Posterior cingulate gyrus (tissue), 11 donors: Measurements from ENCODE around the gene JMJD1C.
"Not testable (repeated sequence)": the region's sequence is repeated elsewhere in the genome, so short reads cannot be mapped to it uniquely, and the experiment has no call there.

Source experiments
- DNase-seq, 10 donors: peaks; one replicate each; pipeline versions ENCODE4 v3.0.0 to v3.0.0-alpha.2; 2020 to 2021; ENCODE audit warnings: mixed read lengths in 3 of 10
- intact Hi-C: fragments of 100-400 bp; cut with DNase I; formaldehyde crosslinking; loops from one replicate; pipeline ENCODE4 v1.15.1; 2023

JMJD1C gene

DNA sequence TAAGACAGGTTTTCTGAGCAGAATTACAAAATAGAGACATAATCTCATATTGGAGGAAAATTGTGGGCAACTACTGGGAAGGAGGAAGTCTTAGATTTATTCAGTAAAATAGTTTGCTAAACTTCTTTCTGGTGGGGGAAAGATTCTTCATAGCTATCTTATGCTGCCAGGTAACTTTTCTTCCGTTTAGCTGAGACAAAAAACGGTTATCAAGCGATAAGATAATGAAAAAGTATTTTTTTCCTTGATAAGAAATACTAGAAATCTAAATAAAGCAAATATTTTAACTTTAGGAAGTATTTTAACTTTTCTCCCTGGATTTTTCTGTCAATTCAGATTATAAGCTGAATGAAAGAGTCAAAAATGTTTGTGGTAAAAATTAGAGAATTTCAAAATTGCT, 52.3 kb downstream of the JMJD1C start:
- no peak for DNase-seq
- intact Hi-C loops = no loop called here

DNA sequence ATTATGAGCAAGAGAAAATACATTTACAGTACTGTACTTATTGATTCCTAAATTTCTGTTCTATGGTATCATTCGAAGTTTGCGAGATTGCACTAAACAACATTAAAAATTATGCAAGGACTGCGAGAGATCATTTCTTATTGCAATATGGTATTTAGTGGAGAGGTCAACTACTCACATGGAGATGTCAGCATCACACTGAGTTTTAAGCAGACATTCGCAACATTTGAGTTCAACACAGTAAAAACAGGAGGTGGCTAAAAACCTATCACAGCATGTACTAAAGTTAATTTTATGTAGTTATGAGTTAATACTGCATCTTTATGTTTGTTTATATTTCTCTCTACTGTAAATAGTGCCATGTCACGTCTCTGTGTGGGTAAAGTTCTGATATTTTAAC, 53.5 kb downstream of the JMJD1C start:
- no peak for DNase-seq
- intact Hi-C loops = no loop called here

DNA sequence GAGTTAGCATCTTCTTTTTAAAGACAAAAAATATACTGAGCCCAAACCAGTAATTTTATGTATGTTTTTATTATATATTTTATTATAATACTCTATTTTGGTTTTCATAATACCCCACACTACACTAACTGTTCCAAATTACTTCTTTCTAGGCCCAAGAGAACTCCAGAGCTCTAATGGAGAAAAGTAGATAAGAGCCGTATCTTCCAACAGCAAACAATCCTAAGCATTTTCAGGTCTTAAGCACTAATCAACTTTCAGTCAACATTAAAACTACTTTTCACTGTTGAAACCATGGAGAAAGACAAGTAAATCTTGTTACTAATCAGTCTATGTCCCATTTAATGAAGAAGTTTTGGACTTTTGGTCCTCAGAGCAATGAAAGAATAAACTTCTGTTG, 55.1 kb downstream of the JMJD1C start:
- no peak for DNase-seq
- intact Hi-C loops = no loop called here

DNA sequence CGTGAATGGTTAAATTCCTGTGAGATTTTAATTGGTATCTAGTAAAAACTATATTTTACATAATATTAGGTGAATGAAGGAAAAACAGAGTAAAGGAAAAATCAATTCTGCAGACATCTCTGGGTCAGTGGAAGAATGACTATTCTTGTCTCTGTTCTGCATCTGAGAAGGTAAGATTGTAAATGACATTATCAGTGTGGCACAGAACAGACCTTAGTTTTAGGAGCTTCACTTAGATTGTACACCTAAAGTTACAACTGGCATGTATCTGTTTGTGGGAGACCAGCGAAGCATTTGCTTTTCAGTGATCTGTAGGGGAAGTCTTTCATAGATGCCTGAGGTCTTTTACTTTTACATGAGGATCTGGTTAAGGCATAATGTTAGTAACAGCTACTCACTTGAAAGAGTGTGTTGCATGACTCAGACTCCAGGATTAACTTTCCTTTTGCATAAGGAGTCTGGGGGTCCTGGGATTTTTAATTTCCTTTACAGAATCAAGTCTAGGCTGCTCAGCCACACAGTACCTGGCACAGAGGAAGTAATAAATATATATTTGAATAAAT, 56.2 kb downstream of the JMJD1C start:
- intact Hi-C loops = no loop called here

DNA sequence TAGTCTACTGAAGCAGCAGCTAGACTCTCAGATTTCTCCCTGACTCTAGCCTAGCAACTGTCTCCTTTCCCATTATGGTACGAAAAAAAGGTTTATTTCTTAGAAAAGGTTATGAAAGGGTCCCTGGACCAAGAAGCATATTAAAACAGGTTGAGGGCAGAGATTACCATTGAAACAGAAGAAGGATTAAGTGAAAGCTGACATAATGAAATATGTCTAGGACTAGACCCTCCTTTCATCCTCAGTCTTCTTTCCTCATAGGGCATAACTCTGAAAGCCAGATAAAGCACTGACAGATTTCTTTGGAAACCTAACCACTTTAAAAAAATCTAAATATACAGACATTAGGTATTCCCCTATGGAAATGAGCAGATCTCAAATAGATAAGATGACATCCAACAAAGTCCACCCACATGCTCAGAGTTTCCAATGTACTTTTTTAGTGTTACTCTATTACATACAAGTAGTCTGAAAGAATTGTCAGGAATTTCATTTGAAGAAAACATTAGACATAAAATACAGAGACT, 58.6 kb downstream of the JMJD1C start:
- DNase-seq = no peak
- intact Hi-C loops = no loop called here

More for the DNA sequence above, 56.2 kb downstream of the JMJD1C start:
- DNase-seq = no peak

DNA sequence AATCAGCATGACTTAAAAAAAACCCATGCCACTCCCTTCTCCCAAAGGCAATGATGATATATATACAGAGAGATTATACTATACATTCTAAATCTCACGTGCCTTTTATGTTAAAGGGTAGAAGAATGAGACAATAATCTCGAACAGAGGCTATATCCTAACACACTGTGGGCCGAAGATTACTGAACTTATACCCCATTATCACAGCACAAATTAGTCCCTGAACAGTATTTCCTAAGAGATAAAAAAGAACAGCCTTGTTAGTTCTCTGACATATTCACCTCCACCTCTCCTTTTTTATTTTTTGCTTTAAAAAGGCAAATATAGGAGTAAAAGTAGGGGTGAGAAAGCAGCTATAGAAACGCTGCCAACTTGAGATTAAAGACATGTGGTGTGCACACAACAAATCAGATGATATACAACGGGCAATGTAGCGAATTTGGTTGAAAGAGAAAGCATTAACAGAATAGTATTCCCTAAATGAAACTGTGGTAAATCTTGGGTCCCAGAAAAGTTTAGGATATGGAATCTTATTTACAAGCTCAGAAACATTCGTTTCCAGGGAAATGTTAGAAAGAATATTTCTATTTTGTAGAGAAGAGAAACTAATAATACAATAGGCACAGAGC, 69.5 kb downstream of the JMJD1C start:
- no peak for DNase-seq
- intact Hi-C loops = no loop called here

DNA sequence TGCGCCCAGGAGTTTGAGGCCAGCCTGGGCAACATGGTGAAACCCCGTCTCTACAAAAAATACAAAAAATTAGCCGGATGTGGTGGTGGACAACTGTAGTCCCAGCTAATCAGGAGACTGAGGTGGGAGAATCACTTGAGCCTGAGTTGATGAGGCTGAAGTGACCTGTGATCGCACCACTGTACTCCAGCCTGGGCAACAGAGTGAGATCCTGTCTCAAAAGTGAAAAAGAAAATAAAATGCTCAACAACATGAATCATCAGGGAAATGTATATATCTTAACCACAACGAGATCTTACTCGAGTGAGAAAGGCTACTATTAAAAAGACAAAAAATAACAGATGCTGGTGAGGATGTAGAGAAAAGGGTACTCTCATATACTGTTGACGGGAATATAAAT, 72.7 kb downstream of the JMJD1C start:
- intact Hi-C loops = no loop called here
- DNase-seq = no peak

DNA sequence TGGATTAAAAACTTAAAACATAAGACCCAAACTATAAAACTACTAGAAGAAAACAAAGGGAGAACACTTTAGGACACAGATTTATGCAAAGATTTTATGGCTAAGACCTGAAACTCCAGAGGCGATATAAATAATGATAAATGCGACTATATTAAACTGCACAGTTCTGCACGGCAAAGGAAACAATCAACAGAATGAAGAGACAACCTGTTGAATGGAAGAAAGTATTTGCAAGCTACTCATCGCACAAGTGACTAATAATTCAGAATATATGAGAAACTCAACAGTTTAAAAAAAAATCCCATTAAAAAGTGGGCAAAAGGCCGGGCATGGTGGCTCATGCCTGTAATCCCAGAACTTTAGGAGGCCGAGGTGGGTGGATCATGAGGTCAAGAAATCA, 73.6 kb downstream of the JMJD1C start:
- intact Hi-C loops = no loop called here
- no peak for DNase-seq

DNA sequence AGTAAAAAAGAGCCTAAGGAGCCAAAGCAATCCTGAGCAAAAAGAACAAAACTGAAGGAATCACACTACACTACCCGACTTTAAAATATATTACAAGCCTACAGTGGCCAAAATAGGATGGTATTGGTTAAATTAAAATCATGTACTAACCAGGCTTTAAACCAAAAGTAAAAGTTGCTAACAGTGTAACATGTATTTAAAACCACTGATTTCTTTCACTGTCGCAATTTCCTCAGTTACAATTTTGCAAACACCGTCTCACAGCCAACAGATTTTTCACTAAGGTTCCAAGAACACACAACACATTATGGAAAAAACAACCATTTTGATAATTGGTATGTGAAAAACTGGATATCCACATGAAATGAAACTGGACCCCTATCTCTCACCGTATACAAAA, 74.0 kb downstream of the JMJD1C start:
- intact Hi-C loops = no loop called here
- DNase-seq = no peak

DNA sequence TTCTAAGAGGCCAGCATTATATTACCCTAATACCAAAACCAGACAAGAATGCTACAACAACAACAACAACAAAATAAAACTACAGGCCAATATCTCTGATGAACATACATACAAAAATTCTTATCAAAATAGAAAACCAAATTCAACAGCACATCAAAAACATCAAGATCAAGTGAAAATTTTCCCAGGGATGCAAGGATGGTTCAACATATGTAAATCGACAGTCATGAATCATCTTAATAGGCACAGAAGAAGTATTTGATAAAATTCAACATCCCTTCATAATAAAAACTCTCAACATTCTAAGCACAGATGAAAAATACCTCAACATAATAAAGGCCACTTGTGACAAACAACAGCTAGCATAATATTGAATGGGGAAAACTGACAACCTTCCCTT, 75.3 kb downstream of the JMJD1C start:
- intact Hi-C loops = no loop called here

DNA sequence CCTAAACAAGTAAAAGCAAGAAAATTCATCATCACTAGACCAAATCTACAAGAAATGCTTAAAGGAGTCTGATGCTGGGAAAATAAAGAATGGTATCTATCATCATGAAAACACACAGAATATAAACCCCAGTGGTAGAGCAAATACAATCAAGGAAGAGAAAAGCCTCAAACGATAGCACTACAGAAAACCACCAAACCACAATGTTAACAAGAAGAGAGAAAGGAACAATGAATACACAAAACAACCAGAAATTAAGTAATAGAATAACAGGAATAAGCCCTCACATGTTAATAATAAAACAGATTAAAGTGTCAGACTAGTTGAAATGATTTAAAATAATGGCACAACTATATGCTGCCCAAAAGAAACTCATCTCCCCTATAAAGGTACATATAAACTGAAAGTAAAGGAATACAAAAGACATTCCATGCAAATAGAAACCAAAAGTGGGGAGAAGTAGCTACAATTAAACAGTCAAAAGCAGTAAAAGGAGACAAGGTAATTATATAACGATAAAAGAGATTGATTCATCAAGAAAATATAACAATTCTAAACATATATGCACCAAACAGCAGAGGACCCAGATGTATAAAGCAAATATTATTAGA, 77.3 kb downstream of the JMJD1C start:
- intact Hi-C loops = no loop called here
- DNase-seq = no peak

More for the DNA sequence above, 75.3 kb downstream of the JMJD1C start:
- DNase-seq = no peak

DNA sequence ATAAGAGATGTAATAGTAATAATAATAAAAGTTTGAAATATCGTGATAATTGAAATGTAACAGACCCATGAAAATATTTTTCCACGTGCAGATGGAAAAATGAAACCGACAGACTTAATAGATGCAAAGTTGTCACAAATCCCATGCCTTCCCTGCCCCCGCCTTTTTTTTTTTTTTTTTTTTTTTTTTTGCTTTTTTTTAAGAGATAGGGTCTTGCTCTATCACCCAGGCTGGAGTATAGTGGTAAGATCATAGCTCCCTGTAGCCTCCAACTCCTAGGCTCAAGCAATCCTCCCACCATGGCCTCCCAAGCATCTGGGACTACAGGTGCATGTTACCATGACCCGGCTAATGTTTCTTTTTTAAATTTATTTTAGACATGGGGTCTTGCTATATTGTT, 80.5 kb downstream of the JMJD1C start:
- intact Hi-C loops = no loop called here
- DNase-seq = no peak

DNA sequence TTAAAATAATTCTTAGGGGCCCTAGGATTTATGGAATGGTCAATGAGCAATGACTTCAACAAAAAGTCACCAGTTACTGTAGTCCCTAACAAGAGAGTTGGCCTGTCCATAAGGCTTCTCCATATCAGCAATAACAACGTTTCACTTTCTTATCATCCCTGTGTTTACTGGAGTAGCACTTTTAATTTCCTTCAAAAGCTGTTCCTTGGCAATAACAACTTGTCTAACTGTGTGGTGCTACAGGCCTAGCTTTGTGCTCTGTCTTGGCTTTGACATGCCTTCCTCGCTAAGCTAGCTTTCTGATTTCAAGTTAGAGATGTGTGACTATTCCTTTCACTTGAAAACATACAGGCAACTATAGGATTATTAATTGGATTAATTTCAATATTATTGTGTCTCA, 81.1 kb downstream of the JMJD1C start:
- no peak for DNase-seq
- intact Hi-C loops = no loop called here

DNA sequence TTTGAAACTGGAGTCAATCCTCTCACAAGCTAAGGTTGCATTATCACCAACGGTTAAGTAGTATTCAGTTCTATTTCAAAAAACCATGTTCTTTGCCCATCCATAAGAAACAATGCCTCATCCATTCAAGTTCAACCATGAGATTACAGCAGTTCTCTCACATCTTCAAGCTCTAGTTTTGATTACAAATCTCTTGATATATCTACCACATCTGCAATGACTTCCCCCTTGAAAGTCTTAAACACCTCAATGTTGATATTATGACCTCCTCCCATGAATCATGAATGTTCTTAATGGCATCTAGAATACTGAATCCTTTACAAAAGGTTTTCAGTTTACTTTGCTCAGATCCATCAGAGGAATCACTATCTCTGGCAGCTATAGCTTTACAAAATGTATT, 81.8 kb downstream of the JMJD1C start:
- no peak for DNase-seq
- intact Hi-C loops = no loop called here

DNA sequence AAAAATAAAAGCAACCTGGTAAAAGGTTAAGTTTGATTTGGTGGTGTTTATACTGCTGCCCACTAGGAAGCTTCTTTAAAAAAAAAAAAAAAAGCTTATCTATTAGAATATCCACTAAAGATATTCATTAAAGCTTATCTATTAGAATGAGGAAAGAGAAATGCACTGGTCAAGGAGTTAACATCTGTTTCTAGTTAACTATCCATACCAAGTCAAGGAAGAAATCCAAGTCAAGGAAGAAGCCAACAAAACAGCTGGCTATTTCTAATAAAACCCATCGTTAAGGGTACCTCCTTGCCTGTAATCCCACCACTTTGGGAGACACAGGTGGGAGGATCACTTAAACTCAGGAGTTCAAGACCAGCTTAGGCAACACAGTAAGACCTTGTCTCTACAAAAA, 82.6 kb downstream of the JMJD1C start:
- intact Hi-C loops = no loop called here
- DNase-seq = no peak

DNA sequence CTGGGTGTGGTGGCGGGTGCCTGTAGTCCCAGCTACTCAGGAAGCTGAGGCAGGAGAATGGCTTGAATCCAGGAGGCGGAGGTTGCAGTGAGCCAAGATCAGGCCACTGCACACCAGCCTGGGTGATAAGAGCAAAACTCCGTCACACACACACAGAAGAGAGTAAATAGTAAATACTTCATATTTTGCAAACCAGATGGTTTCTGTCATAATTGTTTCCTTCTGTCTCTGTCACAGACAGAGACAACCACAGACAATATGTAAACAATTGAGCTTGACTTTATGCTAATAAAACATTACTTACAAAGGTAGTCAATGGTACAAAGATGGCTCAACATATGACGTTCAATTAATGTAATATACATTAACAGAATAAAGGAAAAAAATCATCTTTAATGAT, 83.7 kb downstream of the JMJD1C start:
- DNase-seq = no peak
- intact Hi-C loops = no loop called here

DNA sequence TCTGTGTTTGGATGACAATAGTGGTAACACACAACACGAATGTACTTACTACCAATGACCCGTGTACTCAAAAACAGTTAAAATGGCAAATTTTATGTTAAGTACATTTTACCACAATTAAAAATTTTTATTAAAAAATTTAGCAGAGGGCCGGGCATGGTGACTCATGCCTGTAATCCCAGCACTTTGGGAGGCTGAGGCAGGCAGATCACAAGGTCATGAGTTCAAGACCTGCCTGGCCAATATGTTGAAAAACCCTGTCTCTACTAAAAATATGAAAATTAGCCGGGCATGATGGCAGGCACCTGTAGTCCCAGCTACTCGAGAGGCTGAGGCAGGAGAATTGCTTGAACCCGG, 88.5 kb downstream of the JMJD1C start:
- intact Hi-C loops, DNase-seq: not testable (repeated sequence)

DNA sequence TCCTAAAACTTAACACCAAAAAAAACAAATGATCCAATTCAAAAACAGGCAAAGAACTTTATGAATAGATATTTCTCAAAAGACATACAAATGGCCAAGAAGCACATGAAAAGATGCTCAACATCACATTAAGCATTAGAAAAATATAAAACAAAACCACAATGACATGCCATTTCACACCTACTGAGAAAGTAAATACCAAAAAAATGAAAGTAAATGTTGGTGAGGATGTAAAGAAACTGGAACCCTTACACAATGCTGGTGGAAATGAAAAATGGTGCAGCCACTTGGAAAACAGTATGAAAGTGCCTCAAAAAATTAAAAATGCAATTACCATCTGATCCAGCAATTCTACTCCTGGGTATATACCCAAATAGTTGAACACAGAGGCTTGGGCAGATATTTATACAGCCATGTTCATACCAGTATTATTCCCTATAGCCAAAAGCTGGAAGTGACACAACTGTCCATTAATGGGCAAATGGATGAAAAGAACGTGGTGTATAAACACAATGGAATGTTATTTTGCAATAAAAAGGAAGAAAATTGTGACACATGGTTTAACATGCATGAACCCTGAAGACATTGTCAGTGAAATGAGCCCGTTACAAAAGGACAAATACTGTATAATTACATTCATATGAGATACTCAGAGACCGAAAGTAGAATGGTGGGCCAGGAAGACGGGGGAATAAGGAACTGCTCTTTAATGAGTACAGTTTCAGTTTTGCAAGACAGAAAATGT, 89.0 kb downstream of the JMJD1C start:
- no peak for DNase-seq
- intact Hi-C loops = no loop called here

DNA sequence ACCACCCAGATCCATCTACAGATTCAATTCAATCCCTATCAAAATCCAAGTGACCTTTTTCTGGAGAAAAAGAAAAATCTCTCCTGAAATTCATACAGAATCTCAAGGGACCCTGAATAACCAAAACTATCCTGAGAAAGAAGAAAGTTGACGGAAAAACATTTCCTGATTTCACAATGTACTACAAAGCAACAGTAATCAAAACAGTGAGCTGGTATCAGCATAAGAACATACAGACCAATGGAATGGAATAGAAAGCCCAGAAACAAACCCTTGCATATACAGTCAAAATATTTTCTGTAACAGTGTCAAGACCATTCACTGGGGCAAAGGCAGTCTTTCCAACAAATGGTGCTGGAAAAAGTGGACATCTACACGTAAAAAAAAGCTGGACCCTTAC, 89.9 kb downstream of the JMJD1C start:
- DNase-seq = no peak
- intact Hi-C loops = no loop called here

DNA sequence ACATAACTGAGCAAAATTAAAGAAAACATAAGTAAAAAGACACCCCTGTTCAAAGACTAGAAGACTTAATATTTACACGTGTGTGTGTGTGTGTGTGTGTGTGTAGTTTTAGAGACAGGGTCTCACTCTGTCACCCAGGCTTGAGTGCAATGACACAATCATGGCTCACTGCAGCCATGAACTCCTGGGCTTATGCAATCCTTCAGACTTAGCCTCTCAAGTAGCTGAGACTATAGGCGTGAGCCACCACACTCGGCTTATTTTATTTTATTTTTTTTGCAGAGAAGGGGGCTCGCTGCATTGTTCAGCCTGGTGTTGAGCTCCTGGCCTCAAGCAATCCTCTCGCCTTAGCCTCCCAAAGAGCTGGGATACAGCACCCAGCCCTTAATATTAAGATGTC, 90.3 kb downstream of the JMJD1C start:
- no peak for DNase-seq
- intact Hi-C loops = no loop called here

DNA sequence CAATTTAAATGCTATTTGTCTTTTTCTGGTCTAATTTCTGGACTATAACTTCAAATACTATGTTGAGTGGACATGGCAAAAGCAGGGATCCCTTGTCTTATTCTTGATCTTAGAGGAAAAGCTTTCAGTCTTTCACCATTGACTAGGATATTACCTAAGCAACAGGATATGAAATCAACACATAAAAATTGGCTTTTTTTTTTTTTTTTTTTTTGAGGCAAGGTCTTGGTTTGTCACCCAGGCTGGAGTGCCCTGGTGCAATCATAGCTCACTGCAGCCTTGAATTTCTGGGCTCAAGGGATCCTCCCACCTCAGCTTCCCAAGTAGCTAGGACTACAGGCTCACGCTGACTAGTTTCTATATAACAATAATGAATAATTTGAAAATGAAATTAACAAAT, 90.8 kb downstream of the JMJD1C start:
- intact Hi-C loops = no loop called here
- DNase-seq = no peak

DNA sequence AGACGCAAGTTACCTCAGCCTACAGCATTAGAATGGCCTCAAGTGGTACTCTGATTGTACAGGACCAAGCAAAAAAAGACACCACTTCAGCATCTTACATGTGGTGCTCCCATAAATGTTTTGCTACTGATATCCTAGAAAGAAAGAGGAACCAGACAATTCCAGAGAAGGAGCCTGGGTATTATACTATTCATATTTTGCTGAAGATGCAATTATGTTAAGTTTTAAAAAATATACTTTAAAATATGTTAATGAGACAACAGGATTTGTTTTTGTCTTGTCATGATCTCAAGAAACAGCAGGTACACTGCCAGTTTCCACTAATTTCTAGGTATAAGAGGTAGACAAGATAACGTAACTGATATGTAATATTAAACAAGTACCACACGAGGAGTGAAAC, 92.6 kb downstream of the JMJD1C start:
- intact Hi-C loops = no loop called here
- no peak for DNase-seq
